B cell (primary cell): Measurements from ENCODE around the gene ATP6V1C2. TPM values are rescaled to one million over a fixed set of nuclear protein-coding genes. Genes with fewer than 3 reads are reported as not detected.

Experiments used
- ATAC-seq: fragments of 200-7000 bp; cut with Tn5 transposase; one replicate; pipeline ENCODE4 v1.10.0; 2021; ENCODE audit warnings: low read depth, mild to moderate bottlenecking, moderate number of reproducible peaks, moderate library complexity
- CTCF ChIA-PET: fragments of 350-600 bp; sonication (Branson Sonifier 250); formaldehyde crosslinking; loops from one replicate; lab custom pipeline; 2021; ENCODE audit warnings: antibody characterized with exemption, inconsistent platforms; lab: Charles Lee
- POLR2A ChIA-PET: fragments of 350-600 bp; sonication (Branson Sonifier 250); formaldehyde crosslinking; loops from one replicate; lab custom pipeline; 2021; ENCODE audit warnings: antibody characterized with exemption; lab: Charles Lee
- DNase-seq: peaks from one replicate; pipeline ENCODE4 v3.0.0; 2013
- H2AFZ ChIP-seq: 2 replicates; pipeline ENCODE4 v1.6.1; 2012; ENCODE audit warnings: mild to moderate bottlenecking, low read depth, low read length; ENCODE audit not compliant: insufficient read depth, poor library complexity, severe bottlenecking
- H3K27ac ChIP-seq, 2 donors: 1 replicate in 1 of 2; 2 replicates in 1 of 2; pipeline ENCODE4 v1.5.1; 2012 to 2013; ENCODE audit warnings: low read length in 2 of 2, mild to moderate bottlenecking in 2 of 2, moderate library complexity in 1 of 2
- H3K27me3 ChIP-seq, 4 experiments: fragments of 200-600 bp in 1 of 4; sonication (generic) in 1 of 4; replicated peaks in 1 of 4; 1 replicate in 2 of 4; 2 replicates in 2 of 4; pipeline versions ENCODE4 v1.6.1 to v1.7.0; 2013 to 2016; ENCODE audit warnings: low read length in 3 of 4, mild to moderate bottlenecking in 2 of 4, mixed read lengths in 1 of 4, moderate library complexity in 1 of 4; ENCODE audit not compliant: insufficient read depth in 4 of 4, control insufficient read depth in 3 of 4; ENCODE audit errors: control extremely low read depth in 1 of 4
- H3K36me3 ChIP-seq, 2 experiments: replicated peaks in 1 of 2; 1 replicate in 1 of 2; 2 replicates in 1 of 2; pipeline versions ENCODE4 v1.6.1 to v1.7.1; 2013; ENCODE audit warnings: low read length in 1 of 2; ENCODE audit not compliant: insufficient read depth in 2 of 2, control insufficient read depth in 1 of 2; ENCODE audit errors: control extremely low read depth in 1 of 2, extremely low read depth in 1 of 2
- H3K4me1 ChIP-seq, 2 donors: fragments of 200-600 bp in 1 of 2; sonication (generic) in 1 of 2; 1 replicate in 1 of 2; 2 replicates in 1 of 2; pipeline versions ENCODE4 v1.5.1 to v1.6.1; 2013 to 2017; ENCODE audit warnings: low read length in 2 of 2; ENCODE audit not compliant: control insufficient read depth in 2 of 2, insufficient read depth in 2 of 2
- H3K4me2 ChIP-seq: replicated peaks from 2 replicates; pipeline ENCODE3; 2012; ENCODE audit warnings: mild to moderate bottlenecking, low read depth, low read length; ENCODE audit not compliant: poor library complexity, severe bottlenecking
- H3K4me3 ChIP-seq, 5 experiments: fragments of 200-600 bp in 1 of 5; sonication (generic) in 1 of 5; 1 replicate in 3 of 5; 2 replicates in 2 of 5; pipeline versions ENCODE4 v1.5.1 to v1.7.0; 2011 to 2016; ENCODE audit warnings: low read length in 4 of 5, mild to moderate bottlenecking in 4 of 5, low read depth in 2 of 5, control low read depth in 1 of 5, moderate library complexity in 1 of 5; ENCODE audit not compliant: insufficient read depth in 1 of 5; ENCODE audit errors: control extremely low read depth in 1 of 5, extremely low read depth in 1 of 5
- H3K79me2 ChIP-seq: fragments of 200-600 bp; sonication (generic); one replicate; pipeline ENCODE4 v1.6.0; 2016; ENCODE audit warnings: low read length; ENCODE audit not compliant: control insufficient read depth, insufficient read depth
- H3K9ac ChIP-seq: fragments of 200-600 bp; sonication (generic); 2 replicates; pipeline ENCODE4 v1.6.1; 2017; ENCODE audit warnings: mild to moderate bottlenecking, low read length, moderate library complexity
- H3K9me3 ChIP-seq, 3 donors: one replicate each; pipeline versions ENCODE4 v1.6.1 to v1.7.1; 2013; ENCODE audit warnings: low read length in 2 of 3; ENCODE audit not compliant: control insufficient read depth in 2 of 3, insufficient read depth in 1 of 3; ENCODE audit errors: control extremely low read depth in 1 of 3
- H4K20me1 ChIP-seq: 2 replicates; pipeline ENCODE4 v1.6.0; 2012; ENCODE audit warnings: mild to moderate bottlenecking, low read length; ENCODE audit not compliant: insufficient read depth, control insufficient read depth, poor library complexity, severe bottlenecking
- H3K27ac Mint-ChIP-seq: one replicate; pipeline ENCODE4 v1.8.0; 2021; ENCODE audit warnings: mixed read lengths
- H3K27me3 Mint-ChIP-seq: one replicate; pipeline ENCODE4 v1.8.0; 2021; ENCODE audit warnings: mixed read lengths
- H3K4me1 Mint-ChIP-seq: one replicate; pipeline ENCODE4 v1.8.0; 2021; ENCODE audit warnings: mixed read lengths
- H3K4me3 Mint-ChIP-seq: one replicate; pipeline ENCODE4 v1.8.0; 2021; ENCODE audit warnings: mixed read lengths
- H3K9me3 Mint-ChIP-seq: one replicate; pipeline ENCODE4 v1.8.0; 2022; ENCODE audit warnings: mixed read lengths; ENCODE audit not compliant: insufficient read depth
- EZH2 ChIP-seq: IDR thresholded peaks from 2 replicates; pipeline ENCODE4 v1.6.1; 2012; ENCODE audit warnings: borderline replicate concordance, low read depth, mild to moderate bottlenecking, moderate library complexity, low read length; ENCODE audit not compliant: insufficient read depth, poor library complexity, severe bottlenecking
- WGBS: methylation state at CpG from one replicate; pipeline ENCODE4 v1.1.5; 2013; ENCODE audit warnings: missing lambda C conversion rate; ENCODE audit not compliant: insufficient coverage; 5-methylcytosine and 5-hydroxymethylcytosine counted together
- intact Hi-C: fragments of 100-400 bp; cut with micrococcal nuclease; formaldehyde crosslinking; loops from one replicate; pipeline ENCODE4 v1.10.0; 2022
- polyA plus RNA-seq: library from polyadenylated mRNA; depleted of rRNA; stranded (reverse); fragments of >200 nt; gene quantifications from 2 replicates; pipeline ENCODE4 v1.2.3, GENCODE V29; 2012
- total RNA-seq, 2 donors: library from RNA; stranded (reverse); fragments of 120-200 nt in 1 of 2; gene quantifications; 1 replicate in 1 of 2; 2 replicates in 1 of 2; pipeline versions ENCODE4 v1.2.3 to v1.2.4, GENCODE V29; 2013 to 2022
- TF ChIP-seq, protein P1 (sequence below): fragments of 200-600 bp; IDR thresholded peaks from one replicate; pipeline ENCODE4 v1.8.0; 2022; ENCODE audit warnings: antibody characterized with exemption, mild to moderate bottlenecking

ATP6V1C2 gene
- total and polyA plus RNA-seq, 2 donors (not counting 1 experiment from before 2014, with no cell fraction given) = 0.54 to 4.4 TPM

- H3K9me3 Mint-ChIP-seq = no peaks in the 10 kb centered on the region
- H3K27me3 ChIP-seq = no peaks in the 10 kb centered on the region
- no peak overlapping the region for H3K9ac ChIP-seq
- peaks cover 7 to 18% of the 10 kb centered on the region in 2 experiments for H3K36me3 ChIP-seq
- no peak overlapping the region for H3K4me2 ChIP-seq
- H4K20me1 ChIP-seq = peaks cover 40% of the 10 kb centered on the region
- H2AFZ ChIP-seq = no peak overlapping the region
- H3K9me3 ChIP-seq = peaks cover 0 to 3% (median 0%) of the 10 kb centered on the region in 3 donors
- no peak overlapping the region for H3K4me3 Mint-ChIP-seq
- H3K4me1 Mint-ChIP-seq = peaks cover 57% of the 10 kb centered on the region
- ChIA-PET CTCF (interaction anchor here (1.2 kb wide), 1 partner anchor 26 kb away, joined by 3 read pairs; no protein-coding TSS in a partner anchor), POLR2A (no interaction called here)
- H3K27ac Mint-ChIP-seq = no peak overlapping the region
- no peaks in the 10 kb centered on the region for H3K27me3 Mint-ChIP-seq
- H3K79me2 ChIP-seq = peaks cover 79% of the 10 kb centered on the region
- no CpG with 5 or more reads among the region's 3 CpGs for WGBS
- intact Hi-C loops = no loop called here
- H3K4me3 ChIP-seq = no peak overlapping the region
- ATAC-seq (no peak), DNase-seq (no peak)
- peaks cover 36% of the 10 kb centered on the region in 2 donors for H3K4me1 ChIP-seq
- peak overlapping the region in 1 of 2 donors; percentile 30 for H3K27ac ChIP-seq
- no peak for TF ChIP-seq EZH2
- TF ChIP-seq, protein P1, sequence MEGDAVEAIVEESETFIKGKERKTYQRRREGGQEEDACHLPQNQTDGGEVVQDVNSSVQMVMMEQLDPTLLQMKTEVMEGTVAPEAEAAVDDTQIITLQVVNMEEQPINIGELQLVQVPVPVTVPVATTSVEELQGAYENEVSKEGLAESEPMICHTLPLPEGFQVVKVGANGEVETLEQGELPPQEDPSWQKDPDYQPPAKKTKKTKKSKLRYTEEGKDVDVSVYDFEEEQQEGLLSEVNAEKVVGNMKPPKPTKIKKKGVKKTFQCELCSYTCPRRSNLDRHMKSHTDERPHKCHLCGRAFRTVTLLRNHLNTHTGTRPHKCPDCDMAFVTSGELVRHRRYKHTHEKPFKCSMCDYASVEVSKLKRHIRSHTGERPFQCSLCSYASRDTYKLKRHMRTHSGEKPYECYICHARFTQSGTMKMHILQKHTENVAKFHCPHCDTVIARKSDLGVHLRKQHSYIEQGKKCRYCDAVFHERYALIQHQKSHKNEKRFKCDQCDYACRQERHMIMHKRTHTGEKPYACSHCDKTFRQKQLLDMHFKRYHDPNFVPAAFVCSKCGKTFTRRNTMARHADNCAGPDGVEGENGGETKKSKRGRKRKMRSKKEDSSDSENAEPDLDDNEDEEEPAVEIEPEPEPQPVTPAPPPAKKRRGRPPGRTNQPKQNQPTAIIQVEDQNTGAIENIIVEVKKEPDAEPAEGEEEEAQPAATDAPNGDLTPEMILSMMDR = no peak
These were observed 85.1 kb downstream of the ATP6V1C2 start for GRCh38 chr2:10806543-10806942.
